Renal pelvis (tissue), 3 donors: ENCODE results near the gene WDR49. TPM values are rescaled to one million over a fixed set of nuclear protein-coding genes. Genes with fewer than 3 reads are reported as not detected.

ENCODE experiments used
- polyA plus RNA-seq, 3 donors: library from polyadenylated mRNA; unstranded; fragments of 120-200 nt; gene quantifications; one replicate each; pipeline ENCODE4 v1.2.1, GENCODE V29; 2013; ENCODE audit not compliant: insufficient read length in 3 of 3

WDR49 gene
- polyA plus RNA-seq, 3 donors = 1.3 to 3.6 (median 2.2) TPM

Other genes with a start within 250 kb of the WDR49 start
- 1 to 10 TPM; 1.0 to 2.9 (median 1.5) TPM for gene SERPINI2, start 179.9 kb downstream of the WDR49 start, polyA plus RNA-seq
- gene PDCD10, start 81.0 kb upstream of the WDR49 start, polyA plus RNA-seq = 10 to 100 TPM; 52.3 to 66.1 (median 65.7) TPM
- 10 to 100 TPM; 25.7 to 48.2 (median 45.9) TPM for gene SERPINI1, start 81.8 kb upstream of the WDR49 start, polyA plus RNA-seq